AG04450 (cell line): ENCODE measurements around the gene RIC8B. TPM values are rescaled to one million over a fixed set of nuclear protein-coding genes. Genes with fewer than 3 reads are reported as not detected.

Experiments
- CTCF ChIA-PET: fragments of 300-600, 350-600 bp; formaldehyde crosslinking; extraction: SDS; loops from one replicate; lab custom pipeline; 2022; ENCODE audit warnings: antibody characterized with exemption, inconsistent platforms; lab: Charles Lee
- POLR2A ChIA-PET: fragments of 350-600 bp; formaldehyde crosslinking; extraction: SDS; loops from one replicate; lab custom pipeline; 2021; ENCODE audit warnings: antibody characterized with exemption, inconsistent platforms; lab: Yijun Ruan, JAX
- DNase-seq: peaks from one replicate; pipeline ENCODE4 v3.0.0-alpha.2; 2011; ENCODE audit warnings: low read depth, low spot score
- H3K27ac ChIP-seq: one replicate; pipeline ENCODE4 v1.5.1; 2012; ENCODE audit warnings: low read depth, low read length, control low read depth
- H3K27me3 ChIP-seq: one replicate; pipeline ENCODE4 v1.6.0; 2012; ENCODE audit warnings: low read length; ENCODE audit not compliant: control insufficient read depth, insufficient read depth
- H3K4me3 ChIP-seq: 2 replicates; pipeline ENCODE4 v1.5.1; 2011; ENCODE audit warnings: mild to moderate bottlenecking, low read depth, low read length, control low read depth
- H3K9me3 ChIP-seq: 2 replicates; pipeline ENCODE4 v1.5.1; 2012; ENCODE audit warnings: low read length; ENCODE audit not compliant: control insufficient read depth, insufficient read depth
- polyA plus RNA-seq: library from polyadenylated mRNA; depleted of rRNA; stranded (reverse); fragments of >200 nt; gene quantifications from 2 replicates; pipeline ENCODE4 v1.2.3, GENCODE V29; 2011
- TF ChIP-seq, protein P1 (sequence below): IDR thresholded peaks from 2 replicates; pipeline ENCODE4 v1.5.1; 2011; ENCODE audit warnings: low read depth, low read length, control low read depth, inconsistent platforms

RIC8B gene
- polyA plus RNA-seq, 1 experiment = 11.2 TPM

DNA sequence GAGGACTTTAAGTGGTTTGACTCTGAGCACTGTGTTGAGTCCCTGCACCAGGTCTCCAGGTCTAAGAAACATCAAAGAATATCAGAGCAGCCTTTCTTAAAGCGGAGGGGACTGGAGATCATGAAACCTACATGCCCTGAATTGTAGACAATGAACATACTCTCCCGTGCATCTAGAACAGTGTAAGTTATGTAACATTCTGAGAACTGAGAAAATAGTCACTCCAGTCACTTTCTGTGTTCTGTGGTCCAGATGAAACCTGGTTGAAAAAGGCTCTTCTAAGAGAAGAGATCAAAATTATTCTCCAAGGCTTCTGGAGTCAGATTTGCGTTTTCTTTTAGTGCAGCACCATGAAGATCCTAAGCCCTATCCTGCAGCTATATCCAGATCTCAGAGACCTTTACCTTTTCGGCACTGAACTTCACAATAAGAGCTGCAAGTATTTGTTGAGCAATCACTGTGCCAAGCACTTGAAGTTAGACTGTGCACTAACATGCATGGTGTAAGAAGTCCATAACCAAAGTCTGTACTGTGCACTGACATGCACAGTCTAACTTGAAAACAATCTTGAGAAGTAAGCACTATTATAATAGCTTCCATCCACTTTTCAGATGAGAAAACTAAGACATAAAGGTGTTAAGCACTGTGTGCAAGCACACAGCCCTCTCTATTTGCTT lies 115.6 kb downstream of the RIC8B start:
- ChIA-PET POLR2A (no interaction called here), CTCF (interaction anchor here (1.9 kb wide), 1 partner anchor 30 kb away, joined by 9 read pairs; no protein-coding TSS in a partner anchor)
- DNase-seq = no peak
- no peaks in the 10 kb centered on the region for H3K27me3 ChIP-seq
- no peak overlapping the region for H3K4me3 ChIP-seq
- no peaks in the 10 kb centered on the region for H3K9me3 ChIP-seq
- H3K27ac ChIP-seq = no peak overlapping the region
- TF ChIP-seq, protein P1, sequence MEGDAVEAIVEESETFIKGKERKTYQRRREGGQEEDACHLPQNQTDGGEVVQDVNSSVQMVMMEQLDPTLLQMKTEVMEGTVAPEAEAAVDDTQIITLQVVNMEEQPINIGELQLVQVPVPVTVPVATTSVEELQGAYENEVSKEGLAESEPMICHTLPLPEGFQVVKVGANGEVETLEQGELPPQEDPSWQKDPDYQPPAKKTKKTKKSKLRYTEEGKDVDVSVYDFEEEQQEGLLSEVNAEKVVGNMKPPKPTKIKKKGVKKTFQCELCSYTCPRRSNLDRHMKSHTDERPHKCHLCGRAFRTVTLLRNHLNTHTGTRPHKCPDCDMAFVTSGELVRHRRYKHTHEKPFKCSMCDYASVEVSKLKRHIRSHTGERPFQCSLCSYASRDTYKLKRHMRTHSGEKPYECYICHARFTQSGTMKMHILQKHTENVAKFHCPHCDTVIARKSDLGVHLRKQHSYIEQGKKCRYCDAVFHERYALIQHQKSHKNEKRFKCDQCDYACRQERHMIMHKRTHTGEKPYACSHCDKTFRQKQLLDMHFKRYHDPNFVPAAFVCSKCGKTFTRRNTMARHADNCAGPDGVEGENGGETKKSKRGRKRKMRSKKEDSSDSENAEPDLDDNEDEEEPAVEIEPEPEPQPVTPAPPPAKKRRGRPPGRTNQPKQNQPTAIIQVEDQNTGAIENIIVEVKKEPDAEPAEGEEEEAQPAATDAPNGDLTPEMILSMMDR = no peak

DNA sequence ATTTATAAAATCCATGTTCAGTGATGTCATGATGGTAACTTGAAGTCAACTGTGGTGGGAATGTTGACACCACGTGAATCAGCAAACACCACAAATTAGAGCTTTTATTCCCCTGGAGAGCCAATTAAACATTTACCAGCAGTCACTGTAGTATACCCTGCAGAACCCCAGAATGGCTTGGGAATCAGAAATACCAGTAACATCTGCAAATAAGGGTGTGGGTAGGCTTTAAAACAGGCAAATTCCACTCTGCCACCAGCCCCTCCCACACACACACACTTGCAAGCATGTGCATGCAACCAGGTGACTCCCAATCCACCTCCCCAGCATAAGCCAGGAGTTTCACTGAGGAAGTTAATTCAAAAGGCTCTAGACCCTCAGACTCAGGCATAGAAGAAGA lies 117.6 kb downstream of the RIC8B start:
- CTCF ChIA-PET = interaction anchor here (1.9 kb wide), 1 partner anchor 28 kb away, joined by 9 read pairs; no protein-coding TSS in a partner anchor

DNA sequence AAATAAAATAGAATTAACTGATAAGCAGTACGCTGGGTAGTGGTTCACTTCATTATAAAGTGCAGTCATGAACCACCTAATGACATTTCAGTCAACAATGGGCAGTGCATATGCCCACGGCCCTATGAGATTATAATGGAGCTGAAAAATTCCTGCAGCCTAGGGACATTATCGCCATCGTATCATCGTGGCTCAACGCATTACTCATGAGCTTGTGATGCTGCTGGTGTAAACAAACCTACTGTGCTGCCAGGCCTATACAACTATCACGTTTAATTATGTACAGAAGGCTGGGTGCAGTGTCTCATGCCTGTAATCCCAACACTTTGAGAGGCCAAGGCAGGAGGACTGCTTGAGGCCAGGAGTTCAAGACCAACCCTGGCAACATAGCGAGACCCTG lies 119.0 kb downstream of the RIC8B start:
- Histone ChIP-seq H3K4me3 (no peak overlapping the region), H3K27ac (no peak overlapping the region), H3K9me3 (no peaks in the 10 kb centered on the region), H3K27me3 (no peaks in the 10 kb centered on the region)
- DNase-seq = no peak
- POLR2A ChIA-PET = interaction anchor here (1.0 kb wide), 1 partner anchor 62 kb away, joined by 4 read pairs; the partner anchor contains the start of gene TMEM263
- CTCF ChIA-PET = interaction anchor here (0.6 to 1.5 kb wide), 3 partner anchors 51 to 448 kb away, joined by 3 to 5 read pairs (median 3); partner anchors contain the start of gene TMEM263
- TF ChIP-seq, protein P1 = no peak

More for the DNA sequence above, 117.6 kb downstream of the RIC8B start:
- Histone ChIP-seq H3K27ac (no peak overlapping the region), H3K27me3 (no peaks in the 10 kb centered on the region), H3K9me3 (no peaks in the 10 kb centered on the region), H3K4me3 (no peak overlapping the region)
- POLR2A ChIA-PET = no interaction called here
- DNase-seq = no peak
- TF ChIP-seq, protein P1 = no peak

DNA sequence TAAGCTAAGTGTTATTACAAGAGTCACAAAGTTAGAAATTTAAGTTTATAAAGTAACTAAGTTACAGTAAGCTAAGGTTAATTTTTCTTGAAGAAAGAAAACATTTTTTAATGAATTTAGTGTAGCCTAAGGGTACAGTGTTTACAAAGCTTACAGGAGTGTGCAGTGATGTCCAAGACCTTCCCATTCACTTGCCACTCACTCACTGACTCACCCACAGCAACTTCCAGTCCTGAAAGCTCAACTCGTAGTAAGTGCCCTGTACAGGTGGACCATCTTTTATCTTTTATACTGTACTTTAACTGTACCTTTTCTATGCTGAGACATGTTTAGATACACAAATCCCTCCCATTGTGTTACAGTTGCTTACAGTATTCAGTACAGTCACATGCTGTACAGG lies 120.3 kb downstream of the RIC8B start:
- DNase-seq = no peak
- Histone ChIP-seq H3K4me3 (no peak overlapping the region), H3K27me3 (peaks cover 9% of the 10 kb centered on the region), H3K27ac (no peak overlapping the region), H3K9me3 (no peaks in the 10 kb centered on the region)
- TF ChIP-seq, protein P1 = no peak
- ChIA-PET POLR2A (interaction anchor here (0.7 kb wide), 1 partner anchor 514 kb away, joined by 3 read pairs; no protein-coding TSS in a partner anchor), CTCF (interaction anchor here (0.6 to 1.5 kb wide), 3 partner anchors 53 to 1541 kb away, joined by 3 to 5 read pairs (median 5); no protein-coding TSS in a partner anchor)

DNA sequence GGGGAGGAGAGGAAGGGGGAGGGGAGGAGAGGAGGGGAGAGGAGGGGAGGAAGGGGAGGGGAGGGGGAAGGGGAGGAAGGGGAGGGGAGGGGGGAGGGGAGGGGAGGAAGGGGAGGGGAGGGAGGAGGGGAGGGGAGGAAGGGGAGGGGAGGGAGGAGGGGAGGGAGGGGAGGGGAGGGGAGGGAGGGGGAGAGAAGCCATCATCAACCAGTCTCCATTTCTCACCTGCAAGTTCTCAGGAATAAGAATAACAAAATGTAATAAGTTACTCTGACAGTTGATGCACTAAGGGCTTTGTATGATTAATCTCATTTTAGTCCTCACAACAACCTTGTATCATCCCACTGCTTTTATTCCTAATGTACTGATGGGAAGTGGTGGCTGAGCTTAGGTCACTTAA lies 122.1 kb downstream of the RIC8B start:
- H3K27ac ChIP-seq = no peak overlapping the region
- no peak overlapping the region for H3K4me3 ChIP-seq
- H3K27me3 ChIP-seq = peaks cover 11% of the 10 kb centered on the region
- DNase-seq = no peak
- H3K9me3 ChIP-seq = no peaks in the 10 kb centered on the region
- ChIA-PET CTCF (interaction anchor here (1.1 kb wide), 1 partner anchor 55 kb away, joined by 6 read pairs; no protein-coding TSS in a partner anchor), POLR2A (no interaction called here)
- TF ChIP-seq, protein P1 = no peak
